Measurements from ENCODE around the gene GOLM1. TPM values are rescaled to one million over a fixed set of nuclear protein-coding genes. Genes with fewer than 3 reads are reported as not detected.

Gene GOLM1
- total and polyA plus RNA-seq, 2 experiments from 2014 or later: 56.2 to 63.4 TPM

DNA sequence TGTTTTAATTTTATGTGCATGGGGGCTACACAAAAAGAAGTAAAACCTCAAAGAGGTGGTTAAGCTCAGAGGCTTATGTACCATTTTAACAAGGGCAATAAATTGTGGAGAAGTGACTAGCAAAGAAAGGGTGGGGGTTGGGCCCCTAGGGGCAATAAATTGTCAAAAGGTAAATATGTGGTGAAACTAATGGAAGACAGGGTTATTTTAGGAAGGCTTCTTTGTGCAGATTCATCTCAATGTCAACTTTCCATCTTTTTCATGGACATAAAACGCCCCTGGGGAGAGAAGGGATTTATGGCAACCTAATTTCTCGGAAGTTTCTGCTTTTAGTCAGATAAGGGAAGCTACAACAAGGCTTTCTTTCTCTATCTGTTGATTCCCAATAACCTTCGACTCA, 42.5 kb upstream of the GOLM1 start:
- Histone ChIP-seq H2AFZ (no peak overlapping the region), H3K27me3 (replicated peaks; ENCODE audit: insufficient read depth) (no peaks in the 10 kb centered on the region)
- in situ Hi-C loops (cut with MboI): no loop called here

GRCh38 chr9:86135371-86135770, 36.0 kb upstream of the GOLM1 start:
- no peaks in the 10 kb centered on the region for H3K27me3 ChIP-seq (replicated peaks; ENCODE audit: insufficient read depth)
- no peak overlapping the region for H3K27ac ChIP-seq
- 38 to 51% methylated on average over 5 of the region's 5 CpGs for WGBS, 2 experiments (ENCODE audit: low coverage in 1 of 2, low lambda C conversion rate in 2 of 2, missing lambda C conversion rate in 2 of 2)
- H3K79me2 ChIP-seq (ENCODE audit: insufficient read depth): no peaks in the 10 kb centered on the region
- H3K4me2 ChIP-seq (ENCODE audit: unreplicated experiment): no peak overlapping the region
- no peaks in the 10 kb centered on the region for H4K20me1 ChIP-seq (ENCODE audit: insufficient read depth)
- H3K9me3 ChIP-seq (ENCODE audit: low read depth): no peaks in the 10 kb centered on the region
- H2AFZ ChIP-seq: no peak overlapping the region
- H3K9me2 ChIP-seq (ENCODE audit: insufficient read depth): no peaks in the 10 kb centered on the region
- H3K4me3 ChIP-seq: no peak overlapping the region
- TF ChIP-seq EZH2phosphoT487 (IDR thresholded peaks at IDR 0.05; ENCODE audit: insufficient read depth, low read depth): no peak
- no peak for TF ChIP-seq EZH2 (IDR thresholded peaks at IDR 0.05; ENCODE audit: insufficient read depth, poor library complexity, severe bottlenecking)
- no peaks in the 10 kb centered on the region for H3K36me3 ChIP-seq (ENCODE audit: low read depth)
- H3F3A ChIP-seq (ENCODE audit: insufficient read depth): no peaks in the 10 kb centered on the region
- in situ Hi-C loops (cut with MboI): no loop called here
- DNase-seq: no peak
- no peak overlapping the region for H3K9ac ChIP-seq
- H3K4me1 ChIP-seq (ENCODE audit: insufficient read depth): no peaks in the 10 kb centered on the region

More for the DNA sequence above, 42.5 kb upstream of the GOLM1 start:
- no peaks in the 10 kb centered on the region for H3F3A ChIP-seq (ENCODE audit: insufficient read depth)
- TF ChIP-seq EZH2phosphoT487 (IDR thresholded peaks at IDR 0.05; ENCODE audit: insufficient read depth, low read depth): no peak
- no peak for TF ChIP-seq EZH2 (IDR thresholded peaks at IDR 0.05; ENCODE audit: insufficient read depth, poor library complexity, severe bottlenecking)
- DNase-seq: no peak
- H3K4me2 ChIP-seq (ENCODE audit: unreplicated experiment): no peak overlapping the region
- H3K9me3 ChIP-seq (ENCODE audit: low read depth): no peaks in the 10 kb centered on the region
- H3K27ac ChIP-seq: no peak overlapping the region
- H3K36me3 ChIP-seq (ENCODE audit: low read depth): no peaks in the 10 kb centered on the region
- peaks cover 5% of the 10 kb centered on the region; the same call in 1 of the 2 replicates for H3K4me1 ChIP-seq (ENCODE audit: insufficient read depth)
- WGBS, 2 experiments (ENCODE audit: low coverage in 1 of 2, low lambda C conversion rate in 2 of 2, missing lambda C conversion rate in 2 of 2): 37 to 38% methylated on average over 3 of the region's 3 CpGs
- no peaks in the 10 kb centered on the region for H4K20me1 ChIP-seq (ENCODE audit: insufficient read depth)
- H3K4me3 ChIP-seq: no peak overlapping the region
- no peaks in the 10 kb centered on the region for H3K9me2 ChIP-seq (ENCODE audit: insufficient read depth)
- no peak overlapping the region for H3K9ac ChIP-seq
- H3K79me2 ChIP-seq (ENCODE audit: insufficient read depth): no peaks in the 10 kb centered on the region

DNA sequence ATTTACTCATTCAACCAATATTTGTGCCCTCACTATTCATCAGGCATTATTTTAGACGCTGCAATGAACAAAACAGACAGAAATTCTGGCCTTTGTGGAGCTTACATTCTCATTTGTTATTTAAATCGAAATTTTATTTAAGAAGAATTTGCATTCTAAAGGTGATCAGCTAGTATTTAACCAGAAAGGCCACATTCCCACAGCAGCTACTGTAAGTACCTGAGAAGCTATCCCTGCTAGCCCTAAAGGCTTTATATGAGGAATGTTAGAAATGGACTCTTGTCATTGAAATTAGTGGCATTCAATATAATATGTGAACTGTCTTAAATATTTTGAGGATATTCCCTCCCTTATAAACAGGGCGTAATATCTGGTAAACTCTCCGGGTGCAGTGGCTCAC, 35.0 kb upstream of the GOLM1 start:
- Histone ChIP-seq H3K79me2 (ENCODE audit: insufficient read depth) (no peaks in the 10 kb centered on the region), H3K9me2 (ENCODE audit: insufficient read depth) (no peaks in the 10 kb centered on the region), H2AFZ (no peak overlapping the region), H3F3A (ENCODE audit: insufficient read depth) (no peaks in the 10 kb centered on the region), H3K4me1 (ENCODE audit: insufficient read depth) (no peaks in the 10 kb centered on the region), H3K9me3 (ENCODE audit: low read depth) (no peaks in the 10 kb centered on the region), H4K20me1 (ENCODE audit: insufficient read depth) (no peaks in the 10 kb centered on the region), H3K9ac (no peak overlapping the region), H3K27ac (no peak overlapping the region), H3K4me3 (no peak overlapping the region), H3K36me3 (ENCODE audit: low read depth) (no peaks in the 10 kb centered on the region), H3K27me3 (replicated peaks; ENCODE audit: insufficient read depth) (no peaks in the 10 kb centered on the region), H3K4me2 (ENCODE audit: unreplicated experiment) (no peak overlapping the region)
- in situ Hi-C loops (cut with MboI): no loop called here
- TF ChIP-seq EZH2phosphoT487 (IDR thresholded peaks at IDR 0.05; ENCODE audit: insufficient read depth, low read depth) (no peak), EZH2 (IDR thresholded peaks at IDR 0.05; ENCODE audit: insufficient read depth, poor library complexity, severe bottlenecking) (no peak)
- no peak for DNase-seq
- 75 to 81% methylated on average over 4 of the region's 4 CpGs for WGBS, 2 experiments (ENCODE audit: low coverage in 1 of 2, low lambda C conversion rate in 2 of 2, missing lambda C conversion rate in 2 of 2)

DNA sequence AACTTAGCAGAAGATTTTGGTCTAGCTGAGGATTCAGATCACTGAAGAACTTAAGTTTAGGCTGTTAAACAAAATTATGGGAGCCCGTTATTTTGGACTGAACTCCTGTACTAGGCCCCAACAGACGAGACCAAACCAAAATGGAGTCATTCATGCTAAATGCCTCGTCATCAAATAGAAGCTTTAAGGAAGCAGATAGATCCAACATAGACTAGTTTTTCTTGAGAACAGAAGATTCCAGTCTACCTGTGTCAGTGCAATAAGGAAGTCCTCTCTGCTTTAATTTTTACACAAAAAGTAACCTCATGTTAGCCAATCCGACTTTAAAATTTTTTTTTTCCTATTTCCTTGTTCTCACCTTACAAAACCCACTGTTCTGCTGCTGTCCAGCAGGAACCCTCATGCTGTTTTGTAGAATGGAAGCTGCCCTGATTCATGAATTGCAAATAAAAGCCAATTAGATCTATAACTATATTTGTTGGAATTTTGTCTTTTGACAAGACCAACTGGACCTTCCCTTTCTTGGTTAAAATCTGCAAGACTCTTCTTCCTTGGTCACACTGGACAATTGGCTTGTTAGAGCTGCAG, 29.0 kb upstream of the GOLM1 start:
- no peak for DNase-seq
- Histone ChIP-seq H3K36me3 (ENCODE audit: low read depth) (no peaks in the 10 kb centered on the region), H3K9me2 (ENCODE audit: insufficient read depth) (no peaks in the 10 kb centered on the region), H4K20me1 (ENCODE audit: insufficient read depth) (no peaks in the 10 kb centered on the region), H3K9me3 (ENCODE audit: low read depth) (no peaks in the 10 kb centered on the region), H3K79me2 (ENCODE audit: insufficient read depth) (no peaks in the 10 kb centered on the region), H3K4me1 (ENCODE audit: insufficient read depth) (peaks cover 14% of the 10 kb centered on the region), H3K9ac (no peak overlapping the region), H3F3A (ENCODE audit: insufficient read depth) (no peaks in the 10 kb centered on the region), H3K27ac (no peak overlapping the region), H3K4me3 (no peak overlapping the region), H3K4me2 (ENCODE audit: unreplicated experiment) (no peak overlapping the region), H2AFZ (no peak overlapping the region), H3K27me3 (replicated peaks; ENCODE audit: insufficient read depth) (no peaks in the 10 kb centered on the region)
- TF ChIP-seq EZH2phosphoT487 (IDR thresholded peaks at IDR 0.05; ENCODE audit: insufficient read depth, low read depth) (no peak), EZH2 (IDR thresholded peaks at IDR 0.05; ENCODE audit: insufficient read depth, poor library complexity, severe bottlenecking) (no peak)
- WGBS, 2 experiments (ENCODE audit: low coverage in 1 of 2, low lambda C conversion rate in 2 of 2, missing lambda C conversion rate in 2 of 2): 89 to 93% methylated on average over 4 of the region's 4 CpGs
- in situ Hi-C loops (cut with MboI): no loop called here
